ENCODE results near the gene PTGFR.

The PTGFR gene

DNA sequence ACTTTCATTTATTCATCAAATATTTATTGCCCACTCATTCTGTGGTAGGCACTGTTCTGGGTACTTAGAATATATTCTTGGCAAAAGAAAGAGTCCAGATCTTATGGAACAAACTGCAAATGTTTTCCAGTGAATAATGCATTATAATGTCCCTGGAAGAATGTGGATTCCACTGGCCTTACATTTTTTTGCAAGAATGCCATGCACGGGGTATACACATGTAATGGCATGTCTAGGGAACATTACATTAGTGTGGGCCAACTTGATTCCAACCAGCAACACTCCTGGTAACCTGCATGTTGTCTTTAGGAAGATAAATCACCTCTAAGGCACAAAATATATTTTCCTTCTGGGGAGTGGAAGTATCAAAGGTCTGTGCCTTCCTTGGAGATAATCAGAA, 96.4 kb downstream of the PTGFR start:
- DNase-seq (ENCODE audit: low read depth in 1 of 2, low spot score in 1 of 2) = no peak

Data from activated T-helper 1 cell treated with anti-CD3 and anti-CD28 coated beads, Interleukin-2, amount 50 U/mL, for 16 hours (primary cell).